ENCODE data around the gene C15orf61. TPM values are rescaled to one million over a fixed set of nuclear protein-coding genes. Genes with fewer than 3 reads are reported as not detected.

C15orf61 gene
- total RNA-seq, 1 experiment from 2014 or later: 5.6 TPM

- in situ Hi-C loops (cut with HindIII; ENCODE audit: low pct_unique_long_range_greater_than_20kb, low sequenced_read_pairs) (no loop called here), intact Hi-C loops (cut with micrococcal nuclease; ENCODE audit: unreplicated experiment) (no loop called here)
- Histone ChIP-seq H3K4me3 (ENCODE audit: low read depth in 2 of 2, low read length in 2 of 2) (no peak overlapping the region), H3K4me1 (ENCODE audit: control insufficient read depth, insufficient read depth, low read length) (peaks cover 3% of the 10 kb centered on the region; the same call in 1 of the 2 replicates), H3K27ac (ENCODE audit: low read length) (no peak overlapping the region), H3K9me3 (ENCODE audit: control insufficient read depth, insufficient read depth, low read depth, low read length) (no peaks in the 10 kb centered on the region), H3K27me3 (ENCODE audit: control insufficient read depth, insufficient read depth, low read length) (no peaks in the 10 kb centered on the region), H3K36me3 (ENCODE audit: control insufficient read depth, insufficient read depth, low read length) (no peaks in the 10 kb centered on the region)
- no TSS peak for BruUV-seq (replicated peaks)
- TF ChIP-seq TCF7L2 (IDR thresholded peaks at IDR 0.05; ENCODE audit: low read depth, low read length) (no peak), SIN3A (IDR thresholded peaks at IDR 0.05; ENCODE audit: borderline replicate concordance, insufficient read depth, low read depth, low read length) (no peak), CTCF (IDR thresholded peaks at IDR 0.05) (no peak), POLR2AphosphoS5 (IDR thresholded peaks at IDR 0.05; ENCODE audit: low read depth, low read length) (no peak), REST (IDR thresholded peaks at IDR 0.05; ENCODE audit: insufficient read depth in 1 of 2, low read depth in 2 of 2, low read length in 1 of 2) (no peak)
- ATAC-seq (no peak), DNase-seq (ENCODE audit: low read depth, low spot score) (no peak)
- POLR2A ChIA-PET: no interaction called here
- CTCF ChIA-PET: no interaction called here
Observed at GRCh38 chr15:67571648-67572415, 50.9 kb downstream of the C15orf61 start.

GRCh38 chr15:67573194-67573593 is 52.3 kb downstream of the C15orf61 start:
- Histone ChIP-seq H3K36me3 (ENCODE audit: control insufficient read depth, insufficient read depth, low read length) (no peaks in the 10 kb centered on the region), H3K27ac (ENCODE audit: low read length) (no peak overlapping the region), H3K4me3 (ENCODE audit: low read depth in 2 of 2, low read length in 2 of 2) (no peak overlapping the region), H3K4me1 (ENCODE audit: control insufficient read depth, insufficient read depth, low read length) (peaks cover 3% of the 10 kb centered on the region; the same call in 1 of the 2 replicates), H3K9me3 (ENCODE audit: control insufficient read depth, insufficient read depth, low read depth, low read length) (no peaks in the 10 kb centered on the region), H3K27me3 (ENCODE audit: control insufficient read depth, insufficient read depth, low read length) (no peaks in the 10 kb centered on the region)
- CTCF ChIA-PET: no interaction called here
- in situ Hi-C loops (cut with HindIII; ENCODE audit: low pct_unique_long_range_greater_than_20kb, low sequenced_read_pairs) (no loop called here), intact Hi-C loops (cut with micrococcal nuclease; ENCODE audit: unreplicated experiment) (no loop called here)
- POLR2A ChIA-PET: no interaction called here
- TF ChIP-seq CTCF (IDR thresholded peaks at IDR 0.05) (no peak), SIN3A (IDR thresholded peaks at IDR 0.05; ENCODE audit: borderline replicate concordance, insufficient read depth, low read depth, low read length) (no peak), TCF7L2 (IDR thresholded peaks at IDR 0.05; ENCODE audit: low read depth, low read length) (no peak), POLR2AphosphoS5 (IDR thresholded peaks at IDR 0.05; ENCODE audit: low read depth, low read length) (no peak), REST (IDR thresholded peaks at IDR 0.05; ENCODE audit: insufficient read depth in 1 of 2, low read depth in 2 of 2, low read length in 1 of 2) (no peak)
- BruUV-seq (replicated peaks): no TSS peak
- ATAC-seq (no peak), DNase-seq (ENCODE audit: low read depth, low spot score) (no peak)

Measured in Panc1 (cell line).